HepG2 (cell line): Measurements from ENCODE around the gene VILL. TPM values are rescaled to one million over a fixed set of nuclear protein-coding genes. Genes with fewer than 3 reads are reported as not detected.

Source experiments
- ATAC-seq: fragments of 200-7000 bp; cut with Tn5 transposase; 3 replicates; pipeline ENCODE4 v1.9.1; 2020; ENCODE audit warnings: mild to moderate bottlenecking, moderate library complexity
- BruUV-seq: library from RNA; stranded (reverse); fragments of 400-500 nt; replicated peaks from 2 replicates; lab custom pipeline; 2021; lab: Mats Ljungman, UMichigan
- CTCF ChIA-PET: fragments of 300-600 bp; formaldehyde crosslinking; extraction: SDS; loops from one replicate; lab custom pipeline; 2021; ENCODE audit warnings: low total read pairs, inconsistent platforms, low intra/inter-chr PET ratio; lab: Yijun Ruan, JAX
- POLR2A ChIA-PET: fragments of 350-600 bp; sonication (Branson Sonifier 250); formaldehyde crosslinking; loops from one replicate; lab custom pipeline; 2020; ENCODE audit warnings: antibody characterized with exemption, inconsistent platforms; lab: Yijun Ruan, JAX
- DNase-seq: peaks from one replicate; pipeline ENCODE4 v3.0.0-alpha.2; 2015; ENCODE audit warnings: low spot score
- FAIRE-seq: peaks from 3 replicates; lab custom pipeline; 2011; peaks lifted over from hg19 to GRCh38; lab: Jason Lieb, UNC
- H2AFZ ChIP-seq: one replicate; pipeline ENCODE4 v1.6.1; 2011; ENCODE audit warnings: low read length, inconsistent platforms
- H3K27ac ChIP-seq: fragments of 300-600 bp; 3 replicates; pipeline ENCODE4 v1.8.0; 2011; ENCODE audit warnings: mixed run types, mild to moderate bottlenecking, mixed read lengths, low read length, inconsistent platforms; ENCODE audit not compliant: insufficient read depth; ENCODE audit errors: extremely low read length
- H3K27me3 ChIP-seq, 2 experiments: fragments of 200-600 bp in 1 of 2; 2 replicates in 1 of 2; 3 replicates in 1 of 2; pipeline versions ENCODE4 v1.6.0 to v1.8.0; 2011; ENCODE audit warnings: low read length in 2 of 2, mild to moderate bottlenecking in 2 of 2, moderate library complexity in 2 of 2, inconsistent platforms in 1 of 2; ENCODE audit not compliant: insufficient read depth in 2 of 2, control insufficient read depth in 1 of 2
- H3K36me3 ChIP-seq, 2 experiments: fragments of 200-600 bp in 1 of 2; replicated peaks in 1 of 2; 2 replicates in 1 of 2; 3 replicates in 1 of 2; pipeline versions ENCODE4 v1.5.1 to v1.8.0; 2011; ENCODE audit warnings: low read length in 2 of 2, inconsistent platforms in 1 of 2; ENCODE audit not compliant: insufficient read depth in 2 of 2, control insufficient read depth in 1 of 2
- H3K4me1 ChIP-seq: 2 replicates; pipeline ENCODE4 v1.5.1; 2012; ENCODE audit warnings: low read length, inconsistent platforms; ENCODE audit not compliant: insufficient read depth
- H3K4me2 ChIP-seq: 2 replicates; pipeline ENCODE4 v1.6.0; 2011; ENCODE audit warnings: low read depth, low read length, inconsistent platforms
- H3K4me3 ChIP-seq, 3 experiments: fragments of 200-600 bp in 1 of 3; sonication (generic), shearing (Covaris generic) in 1 of 3; replicated peaks in 1 of 3; 2 replicates each; pipeline ENCODE4 v1.5.1; 2011 to 2016; ENCODE audit warnings: low read length in 3 of 3, inconsistent platforms in 2 of 3, low read depth in 2 of 3, mild to moderate bottlenecking in 2 of 3, control low read depth in 1 of 3, mixed read lengths in 1 of 3; ENCODE audit not compliant: insufficient read depth in 1 of 3
- H3K79me2 ChIP-seq: one replicate; pipeline ENCODE4 v1.6.1; 2011; ENCODE audit warnings: low read length, inconsistent platforms; ENCODE audit not compliant: insufficient read depth
- H3K9ac ChIP-seq: 2 replicates; pipeline ENCODE4 v1.6.0; 2011; ENCODE audit warnings: mild to moderate bottlenecking, low read depth, low read length, inconsistent platforms; ENCODE audit not compliant: insufficient read depth
- H3K9me3 ChIP-seq: 2 replicates; pipeline ENCODE4 v1.5.1; 2012; ENCODE audit warnings: mild to moderate bottlenecking, low read length
- H4K20me1 ChIP-seq: 2 replicates; pipeline ENCODE4 v1.6.0; 2011; ENCODE audit warnings: inconsistent platforms, mild to moderate bottlenecking, low read length, moderate library complexity; ENCODE audit not compliant: insufficient read depth
- CREM ChIP-seq, 2 experiments: sonication (generic) in 1 of 2; formaldehyde crosslinking in 1 of 2; IDR thresholded peaks; 2 replicates each; pipeline versions ENCODE4 v1.4.0 to v1.6.1; 2016 to 2020; ENCODE audit warnings: antibody characterized with exemption in 1 of 2, mild to moderate bottlenecking in 1 of 2, missing genetic modification reagents in 1 of 2
- PAF1 ChIP-seq: IDR thresholded peaks from 2 replicates; pipeline ENCODE4 v1.6.1; 2016; ENCODE audit warnings: missing genetic modification reagents, missing compliant biosample characterization
- PHB2 ChIP-seq: fragments of 450-650 bp; IDR thresholded peaks from 2 replicates; pipeline ENCODE4 v1.6.1; 2018; ENCODE audit not compliant: partially characterized antibody
- ZFX ChIP-seq: sonication (generic); formaldehyde crosslinking; IDR thresholded peaks from 2 replicates; pipeline ENCODE4 v1.4.0; 2020; ENCODE audit warnings: mild to moderate bottlenecking, low read depth, missing genetic modification reagents, moderate library complexity
- ZNF430 ChIP-seq: sonication (generic); formaldehyde crosslinking; IDR thresholded peaks from 2 replicates; pipeline ENCODE4 v1.9.0; 2021; ENCODE audit warnings: mild to moderate bottlenecking, missing genetic modification reagents
- ZNF781 ChIP-seq: sonication (generic); formaldehyde crosslinking; IDR thresholded peaks from 2 replicates; pipeline ENCODE4 v1.5.1; 2020; ENCODE audit warnings: borderline replicate concordance, mild to moderate bottlenecking, missing genetic modification reagents; ENCODE audit errors: not compliant biosample characterization
- WGBS: methylation state at CpG from one replicate; pipeline ENCODE4 v1.1.6; 2017; ENCODE audit warnings: low lambda C conversion rate; 5-methylcytosine and 5-hydroxymethylcytosine counted together
- in situ Hi-C: cut with HindIII; loops from 2 replicates; pipeline ENCODE4 v1.10.0; 2017; ENCODE audit warnings: low pct_unique_long_range_greater_than_20kb; ENCODE audit not compliant: extremely low pct_ligation_motif_present
- intact Hi-C: fragments of 100-400 bp; cut with micrococcal nuclease; formaldehyde crosslinking; loops from one replicate; pipeline ENCODE4 v1.10.0; 2022; ENCODE audit not compliant: unreplicated experiment
- polyA plus RNA-seq, 8 experiments: library from polyadenylated mRNA; depleted of rRNA in 3 of 8; stranded (reverse) in 7 of 8; unstranded in 1 of 8; fragments of >200 nt; fragmentation: Illumina TruSeq in 4 of 8; extraction: Trizol in 4 of 8; gene quantifications; 2 replicates each; pipeline versions ENCODE4 v1.2.1 to v1.2.3, GENCODE V29; 2011 to 2016; ENCODE audit warnings: low read depth in 4 of 8, missing spikeins in 1 of 8, mixed read lengths in 1 of 8; ENCODE audit not compliant: insufficient read depth in 1 of 8
- total RNA-seq, 5 experiments: library from RNA; depleted of rRNA; stranded (reverse); fragments of >200 nt; fragmentation: Illumina TruSeq; extraction: Trizol; gene quantifications; 2 replicates each; pipeline ENCODE4 v1.2.3, GENCODE V29; 2016; ENCODE audit warnings: low read depth in 1 of 5
- TF ChIP-seq, protein P1 (sequence below): sonication (generic); formaldehyde crosslinking; IDR thresholded peaks from 2 replicates; pipeline ENCODE4 v1.8.0; 2022; ENCODE audit warnings: missing genetic modification reagents, mild to moderate bottlenecking, inconsistent platforms, borderline replicate concordance
- TF ChIP-seq, protein P2 (sequence below), 2 experiments: sonication (generic) in 1 of 2; formaldehyde crosslinking in 1 of 2; IDR thresholded peaks; 2 replicates each; pipeline versions ENCODE4 v1.6.1 to v1.9.0; 2014 to 2022; ENCODE audit warnings: antibody characterized with exemption in 1 of 2, borderline replicate concordance in 1 of 2, inconsistent platforms in 1 of 2, low read depth in 1 of 2, missing genetic modification reagents in 1 of 2

VILL gene
- total and polyA plus RNA-seq, 2 of the 13 experiments (the other 11 are each of a cell fraction or from before 2014, with no cell fraction given), result 3.2 to 5.3 TPM

DNA sequence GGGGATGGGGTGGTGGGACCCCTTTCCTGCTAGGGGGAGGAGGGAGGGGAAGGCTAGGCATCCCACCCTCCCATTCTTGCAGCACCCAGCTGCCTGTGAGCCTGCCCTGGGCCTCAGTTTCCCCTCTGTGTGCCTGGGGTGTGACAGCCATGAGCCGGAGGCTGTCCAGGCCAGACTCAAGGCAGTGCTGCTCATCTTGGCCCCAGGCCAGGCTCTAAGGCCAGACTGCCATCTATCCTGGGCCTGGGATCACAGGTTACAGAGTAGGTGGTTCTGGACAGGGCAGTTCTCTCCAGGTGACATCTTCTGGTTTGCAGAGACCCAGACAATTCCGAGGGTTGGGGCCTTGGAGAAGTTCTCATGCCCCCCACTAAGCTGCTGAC lies 3.3 kb upstream of the VILL start:
- Histone ChIP-seq H3K4me2 (peak overlapping the region; percentile 43), H4K20me1 (no peaks in the 10 kb centered on the region), H2AFZ (no peak overlapping the region), H3K9ac (no peak overlapping the region), H3K9me3 (no peaks in the 10 kb centered on the region), H3K36me3 (peaks cover 7 to 15% of the 10 kb centered on the region in 2 experiments), H3K79me2 (no peaks in the 10 kb centered on the region), H3K4me3 (no peak overlapping the region; a peak in 1 of 6 replicates), H3K27me3 (peaks cover 1 to 12% of the 10 kb centered on the region in 2 experiments; a peak in 4 of 5 replicates), H3K4me1 (peaks cover 70% of the 10 kb centered on the region), H3K27ac (no peak overlapping the region)
- WGBS, result 0% methylated on average over 2 of the region's 2 CpGs
- 0 out of 2 replicates have a peak, but pooled peaks have one; percentile 7 for TF ChIP-seq CREM (IDR thresholded peaks at IDR 0.05)
- TF ChIP-seq CREM (CRISPR knock-in tag; IDR thresholded peaks at IDR 0.05), result no peak
- TF ChIP-seq ZFX (CRISPR knock-in tag), result peak; percentile 15; the same call in 1 of the 2 replicates
- no peak for TF ChIP-seq ZNF430
- no peak for TF ChIP-seq ZNF781 (CRISPR knock-in tag)
- TF ChIP-seq PHB2, result no peak
- TF ChIP-seq, protein P1, sequence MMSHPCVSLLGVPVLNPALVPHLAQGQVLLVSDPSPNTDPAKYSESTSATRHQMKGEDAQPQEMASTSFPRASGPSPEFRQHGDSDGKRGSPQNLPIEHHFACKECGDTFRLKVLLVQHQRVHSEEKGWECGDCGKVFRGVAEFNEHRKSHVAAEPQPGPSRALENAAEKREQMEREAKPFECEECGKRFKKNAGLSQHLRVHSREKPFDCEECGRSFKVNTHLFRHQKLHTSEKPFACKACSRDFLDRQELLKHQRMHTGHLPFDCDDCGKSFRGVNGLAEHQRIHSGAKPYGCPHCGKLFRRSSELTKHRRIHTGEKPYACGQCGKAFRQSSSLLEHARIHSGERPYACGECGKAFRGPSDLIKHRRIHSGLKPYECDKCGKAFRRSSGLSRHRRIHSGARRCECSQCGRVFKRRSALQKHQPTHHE, result no peak
- TF ChIP-seq PAF1 (CRISPR knock-in tag), result 0 out of 2 replicates have a peak, but pooled peaks have one; percentile 29
- TF ChIP-seq, protein P2, sequence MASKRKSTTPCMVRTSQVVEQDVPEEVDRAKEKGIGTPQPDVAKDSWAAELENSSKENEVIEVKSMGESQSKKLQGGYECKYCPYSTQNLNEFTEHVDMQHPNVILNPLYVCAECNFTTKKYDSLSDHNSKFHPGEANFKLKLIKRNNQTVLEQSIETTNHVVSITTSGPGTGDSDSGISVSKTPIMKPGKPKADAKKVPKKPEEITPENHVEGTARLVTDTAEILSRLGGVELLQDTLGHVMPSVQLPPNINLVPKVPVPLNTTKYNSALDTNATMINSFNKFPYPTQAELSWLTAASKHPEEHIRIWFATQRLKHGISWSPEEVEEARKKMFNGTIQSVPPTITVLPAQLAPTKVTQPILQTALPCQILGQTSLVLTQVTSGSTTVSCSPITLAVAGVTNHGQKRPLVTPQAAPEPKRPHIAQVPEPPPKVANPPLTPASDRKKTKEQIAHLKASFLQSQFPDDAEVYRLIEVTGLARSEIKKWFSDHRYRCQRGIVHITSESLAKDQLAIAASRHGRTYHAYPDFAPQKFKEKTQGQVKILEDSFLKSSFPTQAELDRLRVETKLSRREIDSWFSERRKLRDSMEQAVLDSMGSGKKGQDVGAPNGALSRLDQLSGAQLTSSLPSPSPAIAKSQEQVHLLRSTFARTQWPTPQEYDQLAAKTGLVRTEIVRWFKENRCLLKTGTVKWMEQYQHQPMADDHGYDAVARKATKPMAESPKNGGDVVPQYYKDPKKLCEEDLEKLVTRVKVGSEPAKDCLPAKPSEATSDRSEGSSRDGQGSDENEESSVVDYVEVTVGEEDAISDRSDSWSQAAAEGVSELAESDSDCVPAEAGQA (IDR thresholded peaks at IDR 0.05; ENCODE audit: low read depth), result no peak
- TF ChIP-seq, protein P2 (CRISPR knock-in tag; IDR thresholded peaks at IDR 0.05; ENCODE audit: borderline replicate concordance), result no peak
- ChIA-PET POLR2A (interaction anchor here (1.0 kb wide), 1 partner anchor 10 kb away, joined by 3 read pairs; no protein-coding TSS in a partner anchor), CTCF (no interaction called here)
- ATAC-seq (peak; percentile 38), DNase-seq (no peak), FAIRE-seq (no peak)
- BruUV-seq, result no TSS peak
- in situ Hi-C loops (no loop called here), intact Hi-C loops (no loop called here)
